ENCODE measurements around the gene METTL2B.
"Not testable (repeated sequence)": the region's sequence is repeated elsewhere in the genome, so short reads cannot be mapped to it uniquely, and the experiment has no call there.

DNA sequence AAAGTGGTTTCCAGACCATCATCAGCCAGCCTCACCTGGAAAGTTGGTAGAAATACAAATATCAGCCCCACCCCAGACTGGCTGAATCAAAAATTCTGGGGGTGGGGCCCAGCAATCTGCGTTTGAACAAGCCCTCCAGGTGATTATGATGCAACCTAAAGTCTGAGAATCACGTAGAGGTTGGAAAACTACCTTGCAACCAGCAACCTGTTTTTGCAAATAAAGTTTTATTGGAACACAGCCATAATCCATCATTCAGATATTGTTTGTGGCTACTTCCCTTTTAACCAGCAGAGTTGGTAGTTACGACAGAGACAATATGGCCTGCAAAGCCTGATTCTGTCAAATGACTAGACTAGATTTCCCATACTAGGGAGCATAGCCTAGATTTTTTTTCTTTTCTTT lies 49.5 kb downstream of the METTL2B start:
- not testable (repeated sequence) for TF ChIP-seq EZH2phosphoT487 (IDR thresholded peaks at IDR 0.05; ENCODE audit: insufficient read depth, low read depth); EZH2 (IDR thresholded peaks at IDR 0.05; ENCODE audit: insufficient read depth, poor library complexity, severe bottlenecking)
